ENCODE measurements around the gene CMIP.

- TF ChIP-seq CTCF (IDR thresholded peaks at IDR 0.05) (no peak), POLR2A (IDR thresholded peaks at IDR 0.05) (no peak)
Observed at GRCh38 chr16:81608523-81609209, 164.1 kb downstream of the CMIP start.
